ENCODE results near the gene COL20A1. TPM values are rescaled to one million over a fixed set of nuclear protein-coding genes. Genes with fewer than 3 reads are reported as not detected.

Gene COL20A1
- polyA plus RNA-seq, 3 donors, result 0.26 to 1.0 (median 0.64) TPM

GRCh38 chr20:63313349-63314014, 20.5 kb downstream of the COL20A1 start:
- no peak for DNase-seq (ENCODE audit: extremely low read depth in 1 of 11, low read depth in 9 of 11, low spot score in 4 of 11)

- DNase-seq (ENCODE audit: extremely low read depth in 1 of 11, low read depth in 9 of 11, low spot score in 4 of 11), result no peak
These were observed 21.1 kb downstream of the COL20A1 start for GRCh38 chr20:63314015-63314471.

GRCh38 chr20:63314566-63315239, 21.7 kb downstream of the COL20A1 start:
- DNase-seq (ENCODE audit: extremely low read depth in 1 of 11, low read depth in 9 of 11, low spot score in 4 of 11), result no peak

- DNase-seq (ENCODE audit: extremely low read depth in 1 of 11, low read depth in 9 of 11, low spot score in 4 of 11), result no peak
These were observed 22.3 kb downstream of the COL20A1 start for GRCh38 chr20:63315240-63315689.

- no peak for DNase-seq (ENCODE audit: extremely low read depth in 1 of 11, low read depth in 9 of 11, low spot score in 4 of 11)
These were observed 22.9 kb downstream of the COL20A1 start for GRCh38 chr20:63315731-63316491.

- DNase-seq (ENCODE audit: extremely low read depth in 1 of 11, low read depth in 9 of 11, low spot score in 4 of 11), result no peak
These were observed 23.5 kb downstream of the COL20A1 start for GRCh38 chr20:63316502-63316921.

DNA sequence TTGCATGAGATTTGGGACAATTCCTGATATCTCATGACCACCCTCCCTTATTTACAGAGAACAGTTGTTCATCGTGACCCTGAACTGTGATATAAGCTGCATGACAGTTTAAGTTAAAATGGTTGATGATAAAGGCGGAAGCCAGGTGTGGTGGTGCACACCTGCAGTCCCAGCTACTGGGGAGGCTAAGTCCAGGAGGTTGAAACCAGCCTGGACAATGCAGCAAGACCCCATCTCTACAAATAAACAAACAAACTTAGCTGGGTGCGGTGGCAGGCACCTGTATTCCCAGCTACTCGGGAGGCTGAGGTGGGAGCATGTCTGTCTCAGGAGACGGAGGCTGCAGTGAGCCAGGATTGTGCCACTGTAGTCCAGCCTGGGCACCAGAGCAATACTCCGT, 24.1 kb downstream of the COL20A1 start:
- no peak for DNase-seq (ENCODE audit: extremely low read depth in 1 of 11, low read depth in 9 of 11, low spot score in 4 of 11)

DNA sequence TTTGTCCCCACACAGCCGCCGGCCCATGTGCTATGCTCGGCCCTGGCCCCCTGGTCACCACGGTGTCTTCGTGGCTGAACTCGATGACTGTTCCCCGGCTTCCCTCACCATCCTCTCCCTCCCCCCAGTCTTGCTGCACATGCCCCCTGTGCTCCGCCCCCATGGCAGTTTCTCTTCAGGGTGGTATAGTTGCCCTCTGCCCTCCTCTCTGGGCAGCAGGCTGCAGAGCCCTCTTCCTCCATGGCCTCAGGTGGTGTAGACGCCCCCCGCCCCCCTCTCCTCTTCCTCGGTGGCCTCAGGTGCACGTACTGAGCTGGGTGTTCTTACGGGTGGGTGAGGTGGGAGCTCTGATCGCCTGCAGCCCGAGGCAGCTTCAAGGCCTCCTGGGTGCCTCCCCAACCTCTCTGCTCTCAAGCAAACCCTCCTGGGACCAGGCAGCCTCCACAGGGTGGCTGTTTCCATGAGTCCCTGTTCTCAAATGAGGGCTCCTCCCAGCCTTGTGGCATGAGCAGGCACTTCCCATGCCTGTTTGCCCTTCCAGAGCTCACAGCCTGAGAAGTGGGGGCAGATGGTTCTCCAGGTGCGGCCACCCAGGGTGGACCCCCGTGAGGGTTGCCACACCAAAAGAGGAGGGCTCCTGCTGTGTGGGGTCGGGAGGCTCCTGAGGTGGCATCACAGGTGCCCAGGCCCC, 24.8 kb downstream of the COL20A1 start:
- DNase-seq (ENCODE audit: extremely low read depth in 1 of 11, low read depth in 9 of 11, low spot score in 4 of 11), result no peak

GRCh38 chr20:63318391-63319163, 25.6 kb downstream of the COL20A1 start:
- DNase-seq (ENCODE audit: extremely low read depth in 1 of 11, low read depth in 9 of 11, low spot score in 4 of 11), result no peak

- no peak for DNase-seq (ENCODE audit: extremely low read depth in 1 of 11, low read depth in 9 of 11, low spot score in 4 of 11)
These were observed 26.4 kb downstream of the COL20A1 start for GRCh38 chr20:63319164-63320040.

DNA sequence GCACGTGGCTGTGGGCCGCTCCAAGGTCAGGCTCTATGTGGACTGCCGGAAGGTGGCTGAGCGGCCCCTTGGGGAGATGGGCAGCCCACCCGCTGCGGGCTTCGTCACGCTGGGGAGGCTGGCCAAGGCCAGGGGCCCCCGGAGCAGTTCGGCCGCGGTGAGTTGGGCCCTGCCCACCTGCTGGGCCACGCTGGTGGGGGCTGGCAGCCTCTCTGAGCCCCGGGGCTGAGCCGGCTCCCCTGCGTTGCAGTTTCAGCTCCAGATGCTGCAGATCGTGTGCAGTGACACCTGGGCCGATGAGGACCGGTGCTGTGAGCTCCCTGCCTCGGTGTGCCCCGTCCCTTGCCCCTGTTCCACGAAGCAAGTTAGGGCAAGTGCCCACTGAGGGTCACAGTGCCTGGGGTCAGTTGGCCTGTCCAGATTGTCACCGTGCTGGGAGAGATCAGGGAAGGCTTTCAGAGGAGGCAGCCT, 27.1 kb downstream of the COL20A1 start:
- DNase-seq (ENCODE audit: extremely low read depth in 1 of 11, low read depth in 9 of 11, low spot score in 4 of 11), result no peak

DNA sequence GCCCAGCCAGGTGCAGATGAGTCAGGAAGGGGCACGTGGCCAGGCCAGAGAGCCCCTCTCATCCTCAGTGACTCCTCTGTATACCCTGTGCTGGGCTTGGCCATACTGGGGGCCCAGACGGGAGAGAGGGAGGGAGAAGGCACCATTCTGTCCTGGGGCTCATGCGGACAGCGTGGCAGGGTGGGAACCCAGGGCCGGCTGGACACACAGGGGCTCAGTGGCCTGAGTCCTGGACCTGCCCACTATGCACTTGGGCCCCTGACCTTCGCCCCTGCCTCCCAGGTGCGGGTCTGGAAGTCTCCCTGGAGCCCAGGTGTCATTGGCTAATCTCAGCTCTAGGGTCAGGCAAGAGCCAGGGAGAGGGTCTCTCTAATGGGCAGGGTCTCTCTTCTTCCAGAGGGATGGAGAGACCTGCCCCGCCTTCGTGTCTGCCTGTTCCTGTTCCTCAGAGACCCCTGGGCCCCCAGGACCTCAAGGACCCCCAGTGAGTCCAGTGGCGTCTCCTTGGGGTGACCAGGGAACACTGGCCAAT, 27.7 kb downstream of the COL20A1 start:
- DNase-seq (ENCODE audit: extremely low read depth in 1 of 11, low read depth in 9 of 11, low spot score in 4 of 11), result no peak

GRCh38 chr20:63321148-63321831, 28.3 kb downstream of the COL20A1 start:
- no peak for DNase-seq (ENCODE audit: extremely low read depth in 1 of 11, low read depth in 9 of 11, low spot score in 4 of 11)

GRCh38 chr20:63322146-63322932, 29.4 kb downstream of the COL20A1 start:
- DNase-seq (ENCODE audit: extremely low read depth in 1 of 11, low read depth in 9 of 11, low spot score in 4 of 11), result no peak

DNA sequence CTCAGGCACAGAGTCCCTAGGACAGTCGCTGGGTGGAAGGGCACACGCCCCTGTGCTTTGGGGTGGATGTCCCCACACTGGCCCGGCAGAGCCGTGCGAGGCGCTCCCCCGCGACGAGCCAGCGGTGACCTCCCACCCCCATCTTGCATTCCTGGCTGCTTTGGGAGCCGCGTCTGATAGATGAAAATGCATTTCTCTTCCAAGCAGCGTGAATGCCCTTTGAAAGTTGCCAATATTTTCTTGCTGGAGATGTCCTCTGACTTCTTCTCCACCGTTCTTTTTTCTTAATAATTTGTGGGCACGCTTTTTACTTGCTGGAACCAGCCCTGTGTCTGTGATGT, 29.9 kb downstream of the COL20A1 start:
- no peak for DNase-seq (ENCODE audit: extremely low read depth in 1 of 11, low read depth in 9 of 11, low spot score in 4 of 11)

- DNase-seq (ENCODE audit: extremely low read depth in 1 of 11, low read depth in 9 of 11, low spot score in 4 of 11), result no peak
These were observed 30.5 kb downstream of the COL20A1 start for GRCh38 chr20:63323357-63323981.

Measured in renal cortex interstitium (tissue), 11 donors.